Uterus (tissue), 4 donors: ENCODE data around the gene DLST. TPM values are rescaled to one million over a fixed set of nuclear protein-coding genes. Genes with fewer than 3 reads are reported as not detected.

ENCODE experiments used
- DNase-seq, 2 donors: peaks; one replicate each; pipeline ENCODE4 v3.0.0-alpha.2; 2019 to 2020
- H3K27ac ChIP-seq, 2 donors: fragments of 200-600 bp; sonication (generic); 1 replicate in 1 of 2; 2 replicates in 1 of 2; pipeline ENCODE4 v1.5.1; 2016 to 2018
- H3K27me3 ChIP-seq, 2 donors: fragments of 200-600 bp; sonication (generic); one replicate each; pipeline ENCODE4 v1.5.1; 2018 to 2019; ENCODE audit warnings: control low read depth in 1 of 2
- H3K36me3 ChIP-seq, 2 donors: fragments of 200-600 bp; sonication (generic); one replicate each; pipeline ENCODE4 v1.5.1; 2019; ENCODE audit warnings: control low read depth in 1 of 2
- H3K4me1 ChIP-seq, 2 donors: fragments of 200-600 bp; sonication (generic); one replicate each; pipeline ENCODE4 v1.5.1; 2018 to 2019; ENCODE audit warnings: control low read depth in 1 of 2
- H3K4me3 ChIP-seq, 2 donors: fragments of 200-600 bp; sonication (generic); 1 replicate in 1 of 2; 2 replicates in 1 of 2; pipeline ENCODE4 v1.5.1; 2018 to 2019; ENCODE audit warnings: mild to moderate bottlenecking in 1 of 2
- H3K9me3 ChIP-seq, 2 donors: fragments of 200-600 bp; sonication (generic); one replicate each; pipeline ENCODE4 v1.5.1; 2019; ENCODE audit warnings: control low read depth in 1 of 2
- CTCF ChIP-seq, 4 experiments: fragments of 200-600 bp in 2 of 4; fragments of 450-650 bp in 2 of 4; sonication (generic) in 2 of 4; IDR thresholded peaks; one replicate each; pipeline ENCODE4 v1.5.1; 2016 to 2019; ENCODE audit warnings: antibody characterized with exemption in 4 of 4, mild to moderate bottlenecking in 2 of 4, moderate library complexity in 1 of 4
- POLR2A ChIP-seq, 2 donors: fragments of 450-650 bp; IDR thresholded peaks; one replicate each; pipeline ENCODE4 v1.6.1; 2016; ENCODE audit warnings: antibody characterized with exemption in 2 of 2, mild to moderate bottlenecking in 1 of 2, moderate library complexity in 1 of 2
- intact Hi-C: fragments of 100-400 bp; cut with DNase I; formaldehyde crosslinking; loops from one replicate; pipeline ENCODE4 v1.15.1; 2023; ENCODE audit warnings: low total_unique reads
- total RNA-seq, 4 donors: library from RNA; depleted of rRNA in 3 of 4; stranded (reverse); fragments of >200 nt in 3 of 4; gene quantifications; one replicate each; pipeline versions ENCODE4 v1.1.0 to v1.2.4, GENCODE V29; 2014 to 2023
- donor health status: DM: yes; HTN: yes; CAD: no.

The DLST gene
- total RNA-seq, 4 donors from 2014 or later: 31.8 to 77.2 (median 62.7) TPM

- TF ChIP-seq POLR2A (IDR thresholded peaks at IDR 0.05): no peak
- no peak for TF ChIP-seq CTCF (IDR thresholded peaks at IDR 0.05)
- intact Hi-C loops: no loop called here
- Histone ChIP-seq H3K27ac (no peak within 1 kb of the TSS), H3K9me3 (no peaks in the 10 kb centered on the region), H3K36me3 (no peaks in the 10 kb centered on the region), H3K4me1 (no peaks in the 10 kb centered on the region), H3K4me3 (no peak within 1 kb of the TSS), H3K27me3 (no peaks in the 10 kb centered on the region)
- DNase-seq: no peak
Observed at GRCh38 chr14:74875941-74876913, 5.5 kb upstream of the DLST start, which contains the start of gene PROX2. Gene PROX2 (minus strand): TSS chr14:74876145. CDS start chr14:74863834, 12,311 bp downstream.

- no peak for TF ChIP-seq POLR2A (IDR thresholded peaks at IDR 0.05)
- H3K36me3 ChIP-seq: no peaks in the 10 kb centered on the region
- no peaks in the 10 kb centered on the region for H3K27me3 ChIP-seq
- no peak for DNase-seq
- H3K9me3 ChIP-seq: no peaks in the 10 kb centered on the region
- intact Hi-C loops: no loop called here
- H3K27ac ChIP-seq: no peak overlapping the region
- no peak overlapping the region for H3K4me3 ChIP-seq
- peaks cover 8 to 9% of the 10 kb centered on the region in 2 donors for H3K4me1 ChIP-seq
Observed at GRCh38 chr14:74879427-74880182, 2.1 kb upstream of the DLST start.

GRCh38 chr14:74882103-74882920 is 596 bp downstream of the DLST start:
- intact Hi-C loops: no loop called here
- Histone ChIP-seq H3K4me1 (peaks cover 8 to 9% of the 10 kb centered on the region in 2 donors), H3K27ac (peak overlapping the region; percentile 92 to 97), H3K27me3 (no peaks in the 10 kb centered on the region), H3K4me3 (peak overlapping the region; percentile 73 to 99), H3K36me3 (no peaks in the 10 kb centered on the region), H3K9me3 (no peaks in the 10 kb centered on the region)
- peak in 1 of 2 donors; percentile 33 for DNase-seq
- TF ChIP-seq CTCF (IDR thresholded peaks at IDR 0.05) (no peak), POLR2A (IDR thresholded peaks at IDR 0.05) (no peak)

- intact Hi-C loops: no loop called here
- peak in 1 of 2 donors; percentile 31 for DNase-seq
- Histone ChIP-seq H3K27me3 (no peaks in the 10 kb centered on the region), H3K36me3 (no peaks in the 10 kb centered on the region), H3K27ac (peak overlapping the region; percentile 30 to 48), H3K4me1 (peaks cover 8 to 9% of the 10 kb centered on the region in 2 donors), H3K9me3 (no peaks in the 10 kb centered on the region), H3K4me3 (no peak overlapping the region)
- TF ChIP-seq POLR2A (IDR thresholded peaks at IDR 0.05) (no peak), CTCF (IDR thresholded peaks at IDR 0.05) (no peak)
Observed at GRCh38 chr14:74886001-74886400, 4.3 kb downstream of the DLST start.
